Right atrium auricular region (tissue), 2 donors: ENCODE data around the gene SNRNP200. TPM values are rescaled to one million over a fixed set of nuclear protein-coding genes. Genes with fewer than 3 reads are reported as not detected.

Source experiments
- DNase-seq: peaks from one replicate; pipeline ENCODE4 v3.0.0-alpha.2; 2019; ENCODE audit warnings: low spot score
- H3K27ac ChIP-seq, 2 donors: fragments of 200-600 bp; sonication (generic); 1 replicate in 1 of 2; 2 replicates in 1 of 2; pipeline ENCODE4 v1.5.1; 2016 to 2019
- H3K27me3 ChIP-seq, 2 donors: fragments of 200-600 bp; sonication (generic); one replicate each; pipeline versions ENCODE4 v1.5.1 to v1.6.0; 2017 to 2019
- H3K36me3 ChIP-seq: fragments of 200-600 bp; sonication (generic); one replicate; pipeline ENCODE4 v1.5.1; 2016
- H3K4me1 ChIP-seq, 2 donors: fragments of 200-600 bp; sonication (generic); one replicate each; pipeline versions ENCODE4 v1.5.1 to v1.6.0; 2017 to 2019
- H3K4me3 ChIP-seq, 2 donors: fragments of 200-600 bp; sonication (generic); 1 replicate in 1 of 2; 2 replicates in 1 of 2; pipeline ENCODE4 v1.5.1; 2017 to 2019; ENCODE audit warnings: mild to moderate bottlenecking in 1 of 2, moderate library complexity in 1 of 2
- H3K9me3 ChIP-seq, 2 donors: fragments of 200-600 bp; sonication (generic); one replicate each; pipeline ENCODE4 v1.5.1; 2019
- CTCF ChIP-seq, 2 donors: fragments of 200-600 bp; sonication (generic); IDR thresholded peaks; one replicate each; pipeline ENCODE4 v1.5.1; 2019; ENCODE audit warnings: antibody characterized with exemption in 2 of 2
- total RNA-seq, 2 donors: library from RNA; depleted of rRNA; stranded (reverse); fragments of >200 nt; gene quantifications; one replicate each; pipeline ENCODE4 v1.1.0, GENCODE V29; 2016

SNRNP200 gene
- total RNA-seq, 2 donors from 2014 or later = 42.2 to 68.8 TPM

- H3K9me3 ChIP-seq = no peaks in the 10 kb centered on the region
Measured at GRCh38 chr2:96245609-96246390, 59.5 kb downstream of the SNRNP200 start.

GRCh38 chr2:96243843-96244242 lies 61.5 kb downstream of the SNRNP200 start:
- H3K27me3 ChIP-seq = no peaks in the 10 kb centered on the region
- no peaks in the 10 kb centered on the region for H3K36me3 ChIP-seq
- DNase-seq = no peak
- peaks cover 0 to 11% of the 10 kb centered on the region in 2 donors for H3K4me1 ChIP-seq
- no peak overlapping the region for H3K4me3 ChIP-seq
- H3K9me3 ChIP-seq = no peaks in the 10 kb centered on the region
- TF ChIP-seq CTCF (IDR thresholded peaks at IDR 0.05) = no peak
- H3K27ac ChIP-seq = no peak overlapping the region

More at GRCh38 chr2:96245609-96246390, 59.5 kb downstream of the SNRNP200 start:
- no peaks in the 10 kb centered on the region for H3K27me3 ChIP-seq
- H3K27ac ChIP-seq = peak overlapping the region in 1 of 2 donors; percentile 1
- no peak overlapping the region for H3K4me3 ChIP-seq
- DNase-seq = no peak
- H3K4me1 ChIP-seq = peaks cover 0 to 23% of the 10 kb centered on the region in 2 donors
- no peak for TF ChIP-seq CTCF (IDR thresholded peaks at IDR 0.05)
- H3K36me3 ChIP-seq = no peaks in the 10 kb centered on the region

GRCh38 chr2:96241900-96242611 lies 63.3 kb downstream of the SNRNP200 start:
- H3K4me1 ChIP-seq = peaks cover 0 to 11% of the 10 kb centered on the region in 2 donors
- DNase-seq = no peak
- no peak for TF ChIP-seq CTCF (IDR thresholded peaks at IDR 0.05)

GRCh38 chr2:96241227-96241626 lies 64.1 kb downstream of the SNRNP200 start:
- Histone ChIP-seq H3K4me1 (peaks cover 0 to 7% of the 10 kb centered on the region in 2 donors), H3K36me3 (no peaks in the 10 kb centered on the region), H3K27me3 (no peaks in the 10 kb centered on the region), H3K9me3 (no peaks in the 10 kb centered on the region), H3K4me3 (no peak overlapping the region), H3K27ac (no peak overlapping the region)
- TF ChIP-seq CTCF (IDR thresholded peaks at IDR 0.05) = no peak
- no peak for DNase-seq

More at GRCh38 chr2:96241900-96242611, 63.3 kb downstream of the SNRNP200 start:
- Histone ChIP-seq H3K27me3 (no peaks in the 10 kb centered on the region), H3K36me3 (no peaks in the 10 kb centered on the region), H3K27ac (peak overlapping the region; percentile 42 to 51), H3K4me3 (no peak overlapping the region), H3K9me3 (no peaks in the 10 kb centered on the region)

GRCh38 chr2:96240341-96241038 lies 64.9 kb downstream of the SNRNP200 start:
- no peak overlapping the region for H3K4me3 ChIP-seq
- H3K9me3 ChIP-seq = no peaks in the 10 kb centered on the region
- DNase-seq = no peak
- no peaks in the 10 kb centered on the region for H3K27me3 ChIP-seq
- peaks cover 0 to 7% of the 10 kb centered on the region in 2 donors for H3K4me1 ChIP-seq
- H3K36me3 ChIP-seq = no peaks in the 10 kb centered on the region
- no peak for TF ChIP-seq CTCF (IDR thresholded peaks at IDR 0.05)
- no peak overlapping the region for H3K27ac ChIP-seq
